Prostate gland (tissue), 2 donors: ENCODE results near the gene FMNL3.

Experiments used
- CTCF ChIP-seq, 4 experiments: fragments of 200-600 bp in 2 of 4; fragments of 450-650 bp in 2 of 4; sonication (generic) in 2 of 4; IDR thresholded peaks; 1 replicate in 3 of 4; 2 replicates in 1 of 4; pipeline ENCODE4 v1.5.1; 2016 to 2019; ENCODE audit warnings: antibody characterized with exemption in 4 of 4, mild to moderate bottlenecking in 2 of 4, moderate library complexity in 2 of 4
- POLR2A ChIP-seq: fragments of 450-650 bp; IDR thresholded peaks from one replicate; pipeline ENCODE4 v1.6.1; 2016; ENCODE audit warnings: antibody characterized with exemption, mild to moderate bottlenecking

GRCh38 chr12:49635656-49636055 is 71.5 kb downstream of the FMNL3 start:
- no peak for TF ChIP-seq CTCF (IDR thresholded peaks at IDR 0.05)
- no peak for TF ChIP-seq POLR2A
